Lung microvascular endothelial cell (primary cell): Measurements from ENCODE around the gene FAM241B. TPM values are rescaled to one million over a fixed set of nuclear protein-coding genes. Genes with fewer than 3 reads are reported as not detected.

Source experiments
- DNase-seq, 2 donors: peaks; one replicate each; pipeline versions ENCODE4 v3.0.0 to v3.0.0-alpha.2; 2010; ENCODE audit warnings: low read depth in 2 of 2
- total RNA-seq: library from RNA; depleted of rRNA; stranded (reverse); fragments of >200 nt; gene quantifications from 2 replicates; pipeline ENCODE4 v1.2.1, GENCODE V29; 2014

FAM241B gene
- total RNA-seq, 1 donor from 2014 or later = 0.20 TPM

DNA sequence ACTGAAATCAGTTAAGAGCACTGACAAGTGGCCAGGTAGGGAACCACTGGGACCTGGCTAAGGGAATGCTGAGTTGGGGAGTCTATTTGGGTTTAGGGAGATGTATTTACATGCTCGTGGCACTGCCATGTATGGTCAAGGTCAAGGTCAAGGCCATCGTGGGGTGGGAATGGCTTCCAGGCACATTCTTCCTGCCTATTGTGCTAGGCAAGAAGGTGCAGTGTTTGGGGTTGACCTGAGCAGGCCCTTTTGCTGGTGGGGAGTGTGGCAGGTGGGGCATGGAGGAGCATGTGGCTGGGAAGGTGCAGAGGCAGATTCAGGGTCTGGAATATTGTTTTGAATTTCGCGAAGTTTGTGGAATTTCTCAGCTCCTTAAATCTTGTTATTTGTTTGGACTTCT, 17.8 kb downstream of the FAM241B start:
- no peak for DNase-seq

DNA sequence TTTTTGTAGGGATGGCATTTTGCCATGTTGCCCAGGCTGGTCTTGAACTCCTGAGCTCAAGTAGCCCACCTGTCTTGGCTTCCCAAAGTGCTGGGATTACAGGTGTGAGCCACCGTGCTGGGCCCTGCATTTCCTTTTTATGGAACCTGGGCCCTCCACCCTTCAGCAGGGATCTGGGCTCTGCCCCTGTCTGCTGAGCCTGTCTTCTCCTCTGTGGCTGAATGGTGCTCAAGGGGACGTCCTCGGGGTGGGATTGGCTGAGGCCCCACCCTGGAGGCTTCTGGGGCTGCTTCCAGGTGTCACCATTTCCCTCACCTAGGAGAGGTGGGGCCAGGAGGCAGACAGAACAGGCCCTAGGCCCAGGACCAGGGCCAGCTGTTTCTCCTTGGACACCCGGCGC, 18.4 kb downstream of the FAM241B start:
- DNase-seq = no peak

DNA sequence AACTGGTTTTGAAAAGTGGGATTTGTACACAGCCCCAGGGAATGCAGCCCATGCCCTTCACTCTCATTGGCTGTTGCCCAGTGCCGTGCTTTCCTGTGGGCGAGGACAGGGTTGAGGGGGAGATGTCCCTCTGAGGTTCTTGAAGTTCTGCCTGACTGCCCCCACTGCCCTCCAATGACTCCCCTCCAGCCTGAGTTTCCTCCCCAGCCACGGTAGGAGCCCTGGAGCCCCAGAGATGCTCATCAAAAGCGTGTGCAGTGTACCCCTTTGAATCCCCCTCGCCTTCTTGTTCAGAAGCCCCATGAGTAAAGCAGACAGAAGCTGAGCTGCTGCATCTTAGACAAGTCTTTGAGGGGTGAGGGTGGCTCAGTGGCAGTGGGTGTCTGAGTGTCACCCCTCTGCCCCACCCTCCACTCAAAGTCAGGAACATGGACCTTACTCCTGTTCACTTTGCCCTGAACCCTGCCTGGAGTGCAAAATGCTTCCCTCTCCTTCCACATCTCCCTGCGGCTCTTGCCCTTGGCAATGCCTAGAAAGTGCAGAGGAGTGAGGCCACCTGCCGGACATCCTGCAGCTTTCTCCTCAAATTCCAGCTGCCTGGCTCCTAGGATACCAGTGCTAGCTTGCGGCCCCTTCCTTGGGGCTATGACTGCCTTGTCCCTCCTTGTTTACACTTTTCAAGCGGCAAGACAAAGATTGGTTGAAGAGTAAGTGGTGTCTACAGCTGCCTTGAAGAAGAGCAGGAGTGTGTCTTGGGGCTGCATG, 19.9 kb downstream of the FAM241B start:
- no peak for DNase-seq

DNA sequence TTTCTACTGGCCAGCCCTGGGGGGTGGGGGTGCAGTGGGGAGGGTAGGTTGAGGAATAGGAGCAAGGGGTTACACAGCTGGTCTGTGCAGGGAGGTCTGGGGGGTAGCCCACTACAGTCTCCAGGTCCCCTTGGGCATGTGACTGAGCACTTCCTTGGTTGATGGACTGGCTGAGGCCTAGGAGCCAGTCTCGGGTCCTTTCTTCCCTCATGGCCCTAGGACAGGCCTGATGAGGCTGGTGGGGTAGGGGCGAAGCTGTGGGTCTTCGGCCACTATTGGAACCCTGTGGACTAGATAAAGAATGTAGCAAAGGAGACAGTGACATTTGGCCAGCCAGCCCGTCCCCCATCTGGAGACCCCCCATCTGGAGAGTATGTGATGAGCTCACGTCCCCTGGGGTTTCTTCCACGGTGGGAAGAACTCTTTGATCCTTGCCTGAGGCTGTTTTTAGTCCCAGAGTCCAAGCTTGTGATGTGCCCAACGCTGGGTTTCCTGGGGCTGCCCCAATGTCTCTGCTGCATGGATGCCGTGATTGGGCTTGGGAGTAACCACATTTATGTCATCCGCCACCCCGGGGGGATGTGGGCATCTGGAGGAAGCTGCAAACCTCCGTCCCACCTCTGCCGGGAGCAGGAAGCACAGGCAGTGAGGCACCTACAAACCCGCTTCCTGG, 20.7 kb downstream of the FAM241B start:
- no peak for DNase-seq

DNA sequence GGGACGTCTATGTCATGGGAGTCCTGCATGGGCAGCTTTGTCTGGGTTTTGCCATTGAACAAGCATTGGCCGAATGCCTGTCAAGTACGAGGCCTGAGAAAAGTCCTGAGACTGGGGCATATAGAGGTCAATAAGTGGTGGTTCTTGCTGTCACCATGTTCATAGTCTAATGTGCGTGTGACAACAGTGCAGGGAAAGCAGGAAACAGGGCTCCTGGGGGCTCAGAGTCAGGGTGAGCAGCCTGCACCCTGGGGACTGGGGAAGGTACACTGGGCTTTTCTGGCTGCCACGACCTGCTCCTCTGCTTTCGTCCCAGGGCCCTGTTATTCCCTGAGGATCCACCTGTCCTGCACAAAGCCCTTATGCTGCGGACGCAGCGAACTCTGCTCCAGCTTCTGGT, 21.3 kb downstream of the FAM241B start:
- no peak for DNase-seq

DNA sequence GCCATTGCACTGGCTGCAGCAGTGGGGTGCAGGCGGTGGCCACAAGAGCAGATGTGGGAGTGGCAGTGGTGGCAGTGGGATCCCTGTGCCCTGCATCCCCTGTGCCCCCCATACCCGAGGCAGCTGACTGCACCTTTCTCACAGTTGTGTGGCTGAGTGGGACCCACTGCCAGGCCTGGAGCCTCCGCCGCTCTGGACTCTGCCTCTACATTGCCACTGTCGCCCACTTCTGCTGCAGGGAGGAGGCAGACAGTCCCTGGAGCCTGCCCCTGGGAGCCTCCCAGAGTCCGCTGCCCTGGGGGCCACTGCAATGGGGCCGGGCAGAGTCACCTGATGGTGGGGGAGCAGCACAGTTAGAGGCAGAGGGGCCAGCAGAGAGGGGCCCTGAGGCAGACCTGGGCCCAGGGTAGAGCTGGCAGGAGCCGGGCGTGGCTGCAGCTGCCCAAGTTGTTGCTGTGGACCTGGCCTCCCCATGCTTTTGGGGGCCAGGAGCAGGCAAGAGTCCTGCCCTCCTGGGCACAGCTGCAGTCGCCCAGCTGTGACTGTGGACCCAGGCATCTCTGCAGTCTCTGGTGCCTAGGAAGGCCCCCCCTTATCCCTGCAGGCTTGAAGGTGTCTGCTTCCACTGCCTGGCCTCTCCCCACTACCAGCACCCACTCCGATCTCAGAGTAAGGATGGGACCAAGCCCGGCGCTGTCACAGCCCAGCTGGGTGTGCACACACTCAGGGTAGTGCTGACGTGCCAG, 22.2 kb downstream of the FAM241B start:
- DNase-seq = no peak

DNA sequence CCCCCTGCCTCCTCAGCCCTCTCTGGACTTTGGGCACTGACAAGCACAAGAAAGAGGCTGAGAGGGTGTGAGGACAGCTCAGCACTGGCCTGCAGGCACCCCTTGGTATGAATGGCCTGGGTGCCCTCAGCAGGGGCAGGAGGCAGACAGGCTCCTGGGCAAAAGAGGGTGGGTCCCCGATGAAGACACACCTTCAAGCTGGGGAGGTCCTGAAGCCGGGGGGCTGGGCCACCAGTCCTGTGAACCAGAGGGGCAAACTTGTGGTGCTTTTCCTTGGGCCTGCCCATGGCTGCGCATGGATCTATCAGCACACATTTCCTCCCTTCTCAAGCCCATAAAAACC, 22.8 kb downstream of the FAM241B start:
- DNase-seq = no peak

DNA sequence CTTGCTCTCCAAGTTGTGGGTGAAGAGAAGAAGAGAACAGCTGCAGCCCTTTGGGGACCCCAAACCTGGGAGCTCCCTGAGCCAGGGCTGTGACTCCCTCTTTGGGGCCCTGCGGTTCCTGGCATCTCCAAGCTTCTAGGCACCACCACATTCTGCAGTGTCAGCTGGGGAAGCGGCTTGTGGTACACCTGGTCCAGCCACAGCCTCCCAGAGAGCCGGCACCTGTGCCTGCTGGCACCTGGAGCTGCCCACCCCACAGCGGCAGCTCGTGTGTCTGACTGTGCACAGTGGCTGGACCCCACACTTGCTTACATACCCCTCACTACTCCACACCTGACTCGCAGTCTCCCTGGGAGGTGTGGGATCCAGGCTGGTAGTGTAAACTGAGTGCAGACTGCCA, 23.5 kb downstream of the FAM241B start:
- DNase-seq = no peak

DNA sequence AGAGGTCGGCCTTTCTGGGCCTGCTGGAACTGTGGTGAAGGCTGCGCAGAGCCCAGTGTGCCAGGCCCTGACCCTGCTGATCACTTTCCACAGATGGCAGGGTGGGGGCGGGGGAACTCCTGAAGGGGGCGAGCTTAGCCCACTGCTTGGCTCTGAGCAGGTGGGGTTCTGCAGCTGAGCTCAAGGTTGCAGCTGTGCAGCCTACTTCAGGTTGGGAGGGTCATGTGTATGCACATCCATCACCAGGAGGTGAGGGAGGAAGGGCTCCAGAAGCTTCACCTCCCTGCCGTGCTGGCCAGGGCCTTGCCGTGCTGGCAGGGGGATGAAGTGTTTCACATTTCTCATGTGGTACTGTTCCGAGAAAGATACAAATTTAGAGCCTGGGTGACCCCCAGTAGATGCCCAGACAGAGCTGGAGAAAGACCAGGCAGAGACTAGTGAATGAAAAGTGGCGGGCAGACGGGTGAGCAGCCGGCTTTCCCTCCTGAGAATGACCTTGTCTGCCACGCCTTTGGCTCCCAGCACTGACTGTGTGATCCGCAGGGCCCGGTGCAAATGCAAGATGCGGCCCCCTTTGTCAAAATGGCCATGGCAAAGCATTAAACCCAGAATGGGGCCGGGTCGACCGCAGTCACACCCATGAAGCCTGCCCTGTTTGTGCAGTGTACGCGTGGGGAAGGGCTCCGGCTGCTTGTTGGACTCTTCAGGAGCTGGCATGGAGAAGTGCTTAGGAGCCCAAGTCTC, 25.2 kb downstream of the FAM241B start:
- no peak for DNase-seq

DNA sequence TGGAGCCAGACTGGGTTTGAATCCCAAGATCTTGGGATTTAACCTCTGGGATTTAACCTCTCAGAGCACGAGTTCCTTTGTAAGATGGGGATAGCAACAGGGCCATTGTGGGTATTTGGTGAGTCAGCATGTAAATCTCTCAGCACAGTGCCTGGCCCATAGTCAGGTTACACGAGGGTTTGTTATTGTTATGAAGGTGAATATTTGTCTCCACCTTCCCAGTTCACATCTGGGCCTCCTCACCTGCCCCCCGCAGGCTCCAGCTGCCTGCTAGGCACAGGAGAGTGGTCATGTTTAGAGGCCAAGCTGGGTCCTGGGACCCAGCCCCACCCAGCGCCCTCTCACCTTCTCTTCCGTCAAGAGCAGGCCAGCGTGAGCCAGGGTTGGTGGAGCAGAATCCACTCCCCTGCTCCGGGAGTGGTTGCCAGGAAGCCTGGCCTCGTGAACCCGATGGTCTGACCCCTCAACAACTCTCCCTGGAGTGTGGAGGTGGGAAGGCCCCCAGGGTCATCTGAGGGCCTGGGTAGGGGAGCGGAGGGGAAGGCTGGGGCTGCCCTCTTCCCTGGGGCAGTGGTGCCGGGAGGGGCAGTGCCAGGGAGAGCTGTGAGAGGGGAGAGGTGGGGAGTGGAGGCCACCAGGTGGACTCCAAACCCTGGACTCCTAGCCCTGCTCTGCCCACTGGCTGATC, 26.0 kb downstream of the FAM241B start:
- peak in 1 of 2 donors; percentile 42 for DNase-seq

DNA sequence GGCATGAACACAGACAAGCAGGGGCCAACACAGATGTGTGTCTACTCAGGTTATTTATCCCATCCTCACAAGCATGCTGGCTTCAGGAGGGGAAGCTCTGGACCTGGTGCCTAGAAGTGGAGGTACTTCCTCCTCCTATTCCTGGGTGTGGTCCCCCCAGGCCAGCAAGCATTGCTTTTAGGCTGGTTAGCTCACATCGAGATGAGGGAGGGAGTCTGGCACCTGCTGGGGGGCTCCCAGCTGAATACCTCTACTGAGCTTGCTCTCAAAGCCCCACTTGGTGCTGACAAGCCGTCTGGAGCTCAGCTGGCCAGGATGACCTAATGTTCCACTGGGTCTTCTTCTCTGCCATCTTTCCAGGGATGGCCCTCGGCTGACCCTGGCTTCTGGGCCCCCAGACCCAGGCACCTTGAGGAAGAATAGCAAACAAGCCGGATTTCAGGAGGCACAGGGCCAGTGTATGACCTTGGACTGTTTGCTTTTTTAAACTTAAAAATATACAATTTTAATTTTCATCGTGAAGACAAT, 26.8 kb downstream of the FAM241B start:
- no peak for DNase-seq

DNA sequence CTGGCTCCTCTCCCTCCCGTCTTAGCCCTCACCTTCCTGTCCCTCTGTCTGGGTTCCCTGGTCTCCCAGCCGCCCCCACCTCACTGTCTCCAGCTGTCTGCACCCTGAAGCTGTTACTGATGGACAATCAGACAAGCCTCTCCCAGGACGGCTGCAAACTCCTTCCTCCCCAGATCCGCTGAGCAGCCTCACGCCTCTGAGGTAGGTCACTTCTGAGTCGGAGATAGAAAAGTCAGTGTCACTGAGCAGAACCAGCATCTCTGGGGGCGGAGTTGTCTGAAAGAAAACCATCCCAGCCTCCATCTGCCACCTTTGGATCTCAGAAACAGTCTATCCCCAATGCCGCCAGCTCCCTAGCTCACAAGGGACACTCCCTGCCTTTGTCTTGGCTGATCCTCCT, 27.4 kb downstream of the FAM241B start:
- no peak for DNase-seq

DNA sequence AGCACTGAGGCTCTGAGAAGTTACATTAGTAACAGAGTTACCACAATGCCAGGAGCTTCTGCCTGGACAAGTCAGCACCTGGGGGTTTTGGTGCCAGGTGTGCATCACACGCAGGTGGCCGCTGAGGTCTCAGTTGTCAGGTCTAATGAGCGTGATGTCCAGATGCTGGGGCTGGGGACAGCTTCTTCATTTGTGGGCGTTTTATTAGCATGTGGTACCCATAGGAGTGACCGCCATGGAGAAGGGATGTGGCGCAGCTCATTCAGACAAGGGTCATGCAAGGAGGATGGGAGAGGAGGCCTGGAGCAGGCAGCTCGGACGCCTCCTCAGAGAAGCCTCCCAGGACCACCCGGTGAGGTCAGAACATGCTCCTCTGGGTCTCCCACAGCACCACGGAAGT, 27.8 kb downstream of the FAM241B start:
- DNase-seq = no peak

DNA sequence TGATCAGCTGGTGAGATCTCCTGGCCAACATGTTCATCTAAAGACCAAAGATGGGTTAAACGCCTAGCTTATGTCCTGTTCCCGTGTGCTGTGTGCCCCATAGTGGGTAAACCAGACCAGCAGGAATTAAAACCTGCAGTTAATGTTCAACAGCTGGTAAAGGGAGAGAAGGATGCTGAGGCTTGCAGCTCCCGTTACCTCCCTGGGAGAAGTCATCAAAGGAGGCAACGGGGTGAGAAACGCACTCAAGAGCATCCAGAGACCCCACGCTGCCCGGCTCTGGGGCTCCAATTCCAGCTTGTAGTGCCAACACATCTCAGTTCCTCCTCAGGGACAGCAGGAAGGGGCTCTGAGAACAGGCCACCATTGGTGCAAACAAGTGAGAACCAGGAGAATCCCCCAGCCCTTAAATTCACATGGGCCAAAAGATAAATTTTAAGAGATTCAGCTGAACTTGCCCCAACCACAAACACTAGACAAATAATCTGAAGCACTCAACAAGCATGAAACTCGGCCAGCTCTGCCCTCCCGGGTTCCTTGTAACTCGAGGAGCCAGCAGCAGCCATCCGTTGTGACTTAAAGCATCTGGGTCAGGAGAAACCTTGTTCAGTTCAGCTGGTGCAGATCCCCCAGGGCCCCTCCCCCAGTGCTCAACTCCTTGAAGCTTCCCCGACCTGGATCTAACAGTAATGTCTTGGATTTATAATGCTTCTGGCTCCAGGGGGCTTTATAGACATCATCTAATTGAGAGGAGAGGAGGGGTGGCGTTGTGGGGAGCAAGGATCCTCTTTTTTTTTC, 29.4 kb downstream of the FAM241B start:
- no peak for DNase-seq

DNA sequence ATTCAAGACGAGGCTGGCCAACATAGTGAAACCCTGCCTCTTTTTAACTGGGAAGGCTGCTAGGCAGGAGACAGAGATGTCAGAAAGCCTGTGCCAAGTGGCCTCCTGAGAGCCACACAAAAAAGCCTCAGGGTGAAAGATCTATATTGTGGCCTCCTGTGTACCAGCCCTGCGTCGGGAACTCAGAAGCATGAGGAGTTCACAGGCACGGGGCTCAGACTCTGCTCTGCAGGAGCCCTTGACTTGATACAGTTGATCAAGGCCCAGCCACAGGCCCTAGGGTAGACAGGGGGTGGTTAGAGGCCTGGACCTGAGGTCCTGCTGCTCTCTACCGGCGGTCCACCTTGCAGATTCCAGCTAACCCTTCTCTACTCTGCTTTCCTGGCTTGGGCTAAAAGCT, 30.2 kb downstream of the FAM241B start:
- DNase-seq = no peak

DNA sequence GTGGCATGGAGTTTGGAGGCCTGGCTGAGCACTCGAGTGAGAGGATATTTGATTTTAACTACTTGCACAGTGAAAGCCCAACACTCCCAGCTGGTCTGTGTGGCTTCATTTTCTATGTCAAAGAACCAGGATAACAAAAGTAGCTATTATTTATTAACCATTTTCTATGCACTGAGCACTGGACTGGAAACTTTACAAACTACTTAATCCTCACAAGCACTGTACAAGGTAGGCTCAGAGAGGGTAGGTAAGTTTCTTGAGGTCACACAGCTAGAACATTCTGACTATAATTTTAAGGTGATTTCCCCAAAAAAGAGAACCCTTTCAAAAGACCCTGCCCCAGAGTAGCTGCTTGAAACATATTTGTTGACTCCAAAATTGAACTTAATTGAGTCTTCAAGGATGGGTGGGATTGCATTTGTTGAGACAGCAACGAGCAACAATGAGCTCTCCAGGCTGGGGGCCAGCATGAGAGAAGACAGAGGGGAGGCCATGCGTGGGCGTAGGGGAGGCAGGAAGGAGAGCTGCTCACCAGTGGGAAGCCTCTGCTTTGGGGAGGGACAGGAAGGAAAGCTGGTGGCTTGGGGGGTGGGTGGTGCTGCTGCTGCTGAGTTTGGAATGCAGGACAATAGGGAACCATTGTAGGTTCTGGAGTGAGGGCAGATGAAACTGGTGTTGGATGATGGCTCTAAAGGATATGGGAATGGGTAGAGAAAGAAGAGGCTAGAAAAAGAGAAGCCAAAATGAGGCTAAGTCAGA, 31.5 kb downstream of the FAM241B start:
- DNase-seq = no peak

DNA sequence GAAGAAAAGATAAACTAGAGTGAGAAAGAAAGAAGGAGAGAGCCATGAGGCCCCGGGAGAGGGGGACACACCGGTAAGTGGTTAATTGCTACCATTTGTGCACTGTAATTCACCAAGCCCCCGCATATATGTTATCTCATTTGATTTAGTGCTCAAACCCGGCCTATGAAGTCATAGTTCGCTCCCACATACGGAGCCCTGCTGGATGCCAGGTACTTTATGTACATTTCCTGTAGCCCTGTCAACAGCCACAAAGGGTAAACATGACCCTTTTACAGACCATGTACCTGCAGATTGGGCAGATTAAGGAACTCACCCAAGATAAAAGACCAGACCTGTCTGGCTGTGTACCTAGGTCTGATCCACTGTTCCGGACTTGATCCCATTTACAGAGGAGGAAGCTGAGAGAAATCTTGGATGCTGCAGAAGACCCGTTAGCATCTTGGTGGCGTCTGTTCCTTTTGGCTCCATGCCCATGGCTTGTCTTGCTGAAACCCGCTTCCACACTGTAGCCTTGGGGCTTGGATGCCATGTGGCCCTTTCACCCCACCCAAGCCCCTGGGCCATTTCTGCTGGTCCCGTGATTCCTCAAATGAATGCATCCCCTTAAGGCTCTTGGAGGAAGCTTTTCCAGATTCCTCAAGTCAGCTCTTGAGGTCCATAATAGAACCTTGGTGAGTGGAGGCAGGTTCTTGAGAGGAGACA, 32.3 kb downstream of the FAM241B start:
- no peak for DNase-seq

DNA sequence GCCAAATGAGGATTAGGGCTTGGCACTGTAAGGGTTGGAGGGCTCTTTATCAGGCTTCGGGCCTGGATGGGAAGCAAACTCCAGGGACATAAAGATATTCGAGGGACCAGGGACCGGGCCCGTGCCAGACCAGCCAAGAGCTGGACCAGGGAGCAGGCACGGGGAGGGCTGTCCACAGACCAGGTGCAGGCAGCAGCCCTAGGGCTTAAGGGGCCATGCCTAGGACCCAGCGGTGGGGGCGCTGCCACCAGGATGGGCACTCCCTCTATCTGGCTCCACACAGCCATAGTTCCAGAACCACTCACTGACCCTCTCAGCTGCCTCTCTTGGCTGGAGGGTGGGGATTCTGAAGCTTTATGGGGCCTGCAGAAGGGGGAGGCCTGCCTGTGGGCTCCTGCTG, 32.9 kb downstream of the FAM241B start:
- DNase-seq = no peak

DNA sequence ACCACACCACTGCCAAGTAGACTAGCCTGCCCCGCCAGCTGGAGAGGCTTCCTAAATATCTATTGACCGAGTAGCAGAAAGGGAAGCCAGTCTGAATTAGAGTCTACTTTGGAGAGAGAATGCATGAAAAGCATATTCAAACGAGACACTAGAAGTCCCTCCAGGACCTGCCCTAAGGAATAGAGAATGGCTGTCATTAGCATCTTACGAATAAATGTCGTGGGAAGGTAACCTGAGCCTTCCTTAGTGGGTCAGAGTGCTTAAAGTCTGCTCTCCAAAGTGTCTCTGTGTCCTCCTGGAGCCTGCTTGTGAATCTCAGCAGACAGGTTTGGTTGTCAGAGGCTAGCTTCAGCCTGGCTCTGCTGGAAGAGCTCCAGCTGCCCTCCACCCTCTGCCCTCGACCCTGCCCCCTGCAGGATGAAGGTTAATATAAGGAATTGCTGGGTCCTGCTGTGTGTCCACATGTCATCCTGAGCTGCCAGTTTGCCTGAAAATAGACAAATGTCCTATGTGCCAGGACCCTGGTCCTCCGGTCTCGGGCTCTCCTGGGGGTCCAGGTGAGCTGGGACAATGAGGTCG, 33.4 kb downstream of the FAM241B start:
- no peak for DNase-seq
